Stimulated activated CD8-positive, alpha-beta memory T cell treated with anti-CD3 and anti-CD28 coated beads, Interleukin-4, amount 100 ng/mL, for 4 hours (primary cell): ENCODE results near the gene C1RL.
A peak's percentile ranks its signal among the peaks of the same experiment; 100 is the strongest.

ENCODE experiments used
- DNase-seq, 2 donors: peaks; one replicate each; pipeline ENCODE4 v3.0.0-alpha.2; 2020; ENCODE audit warnings: low read depth in 2 of 2, low spot score in 1 of 2

Gene C1RL

GRCh38 chr12:7108796-7109571, at the start of gene C1RL:
TSS of gene C1RL (minus strand) at chr12:7109214. CDS start at chr12:7109180, 34 bp downstream.
- peak; percentile 49 to 80 for DNase-seq

- no peak for DNase-seq
Measured at GRCh38 chr12:7157391-7157790, 48.4 kb upstream of the C1RL start.

- no peak for DNase-seq
Measured at GRCh38 chr12:7156259-7157197, 47.5 kb upstream of the C1RL start.

- no peak for DNase-seq
Measured at GRCh38 chr12:7155471-7156034, 46.5 kb upstream of the C1RL start.

- no peak for DNase-seq
Measured at GRCh38 chr12:7154901-7155470, 46.0 kb upstream of the C1RL start.

- no peak for DNase-seq
Measured at GRCh38 chr12:7154042-7154441, 45.0 kb upstream of the C1RL start.

- no peak for DNase-seq
Measured at GRCh38 chr12:7152818-7153217, 43.8 kb upstream of the C1RL start.

- no peak for DNase-seq
Measured at GRCh38 chr12:7151532-7151931, 42.5 kb upstream of the C1RL start.

GRCh38 chr12:7150841-7151240, 41.8 kb upstream of the C1RL start:
- no peak for DNase-seq

GRCh38 chr12:7150356-7150755, 41.3 kb upstream of the C1RL start:
- DNase-seq, result no peak

GRCh38 chr12:7146906-7147305, 37.9 kb upstream of the C1RL start:
- DNase-seq, result no peak

- no peak for DNase-seq
Measured at GRCh38 chr12:7146228-7146627, 37.2 kb upstream of the C1RL start.

- DNase-seq, result no peak
Measured at GRCh38 chr12:7145671-7146070, 36.7 kb upstream of the C1RL start.

GRCh38 chr12:7144414-7145120, 35.6 kb upstream of the C1RL start:
- no peak for DNase-seq

GRCh38 chr12:7143564-7143963, 34.5 kb upstream of the C1RL start:
- no peak for DNase-seq

GRCh38 chr12:7142809-7143465, 33.9 kb upstream of the C1RL start:
- no peak for DNase-seq

GRCh38 chr12:7142056-7142644, 33.1 kb upstream of the C1RL start:
- DNase-seq, result no peak

GRCh38 chr12:7141351-7142005, 32.5 kb upstream of the C1RL start:
- DNase-seq, result no peak

GRCh38 chr12:7139200-7139599, 30.2 kb upstream of the C1RL start:
- DNase-seq, result no peak
